Measurements from ENCODE around the gene CFAP70. TPM values are rescaled to one million over a fixed set of nuclear protein-coding genes. Genes with fewer than 3 reads are reported as not detected.

The CFAP70 gene
- polyA plus RNA-seq, 1 donor from 2014 or later, result 5.8 TPM

GRCh38 chr10:73206385-73206784, 152.3 kb downstream of the CFAP70 start:
- Histone ChIP-seq H3K36me3 (ENCODE audit: insufficient read depth, low read length) (no peaks in the 10 kb centered on the region), H3K27ac (ENCODE audit: low read length) (no peak overlapping the region), H3K4me3 (ENCODE audit: low read length) (no peak overlapping the region), H3K4me2 (ENCODE audit: low read length) (no peak overlapping the region), H3K9me3 (ENCODE audit: low read length) (no peaks in the 10 kb centered on the region), H3K27me3 (ENCODE audit: insufficient read depth, low read depth, low read length) (no peaks in the 10 kb centered on the region), H3K79me2 (replicated peaks; ENCODE audit: insufficient read depth, low read length) (no peaks in the 10 kb centered on the region), H3K9me2 (ENCODE audit: insufficient read depth, low read length) (no peaks in the 10 kb centered on the region), H2AFZ (ENCODE audit: low read depth, low read length) (no peak overlapping the region), H3F3A (ENCODE audit: insufficient read depth, low read length, poor library complexity, severe bottlenecking) (no peaks in the 10 kb centered on the region), H3K9ac (ENCODE audit: low read length) (no peak overlapping the region), H4K20me1 (ENCODE audit: insufficient read depth) (no peaks in the 10 kb centered on the region)
- TF ChIP-seq SMC3 (conservative IDR thresholded peaks at IDR 0.05; ENCODE audit: poor library complexity), result no peak

- H3F3A ChIP-seq (ENCODE audit: insufficient read depth, low read length, poor library complexity, severe bottlenecking), result no peaks in the 10 kb centered on the region
- H3K4me3 ChIP-seq (ENCODE audit: low read length), result no peak overlapping the region
- H2AFZ ChIP-seq (ENCODE audit: low read depth, low read length), result no peak overlapping the region
- H3K36me3 ChIP-seq (ENCODE audit: insufficient read depth, low read length), result no peaks in the 10 kb centered on the region
- no peak overlapping the region for H3K9ac ChIP-seq (ENCODE audit: low read length)
- no peaks in the 10 kb centered on the region for H3K9me2 ChIP-seq (ENCODE audit: insufficient read depth, low read length)
- H3K9me3 ChIP-seq (ENCODE audit: low read length), result no peaks in the 10 kb centered on the region
- no peak overlapping the region for H3K27ac ChIP-seq (ENCODE audit: low read length)
- H3K79me2 ChIP-seq (replicated peaks; ENCODE audit: insufficient read depth, low read length), result no peaks in the 10 kb centered on the region
- TF ChIP-seq RAD21 (conservative IDR thresholded peaks at IDR 0.05) (no peak), REST (IDR thresholded peaks at IDR 0.05; ENCODE audit: borderline replicate concordance) (no peak), EZH2 (IDR thresholded peaks at IDR 0.05; ENCODE audit: borderline replicate concordance, insufficient read depth, low read length, poor library complexity, severe bottlenecking) (no peak), MXI1 (conservative IDR thresholded peaks at IDR 0.05; ENCODE audit: poor library complexity, severe bottlenecking) (no peak), EP300 (conservative IDR thresholded peaks at IDR 0.05; ENCODE audit: poor library complexity, severe bottlenecking) (no peak), TAF1 (IDR thresholded peaks at IDR 0.05; ENCODE audit: low read depth) (no peak)
- no peak overlapping the region for H3K4me2 ChIP-seq (ENCODE audit: low read length)
- no peaks in the 10 kb centered on the region for H4K20me1 ChIP-seq (ENCODE audit: insufficient read depth)
- H3K27me3 ChIP-seq (ENCODE audit: insufficient read depth, low read depth, low read length), result no peaks in the 10 kb centered on the region
Observed at GRCh38 chr10:73205890-73206289, 152.8 kb downstream of the CFAP70 start.

- Histone ChIP-seq H3K27me3 (ENCODE audit: insufficient read depth, low read depth, low read length) (no peaks in the 10 kb centered on the region), H3K9me3 (ENCODE audit: low read length) (no peaks in the 10 kb centered on the region), H3K36me3 (ENCODE audit: insufficient read depth, low read length) (no peaks in the 10 kb centered on the region), H4K20me1 (ENCODE audit: insufficient read depth) (no peaks in the 10 kb centered on the region), H3K4me2 (ENCODE audit: low read length) (no peak overlapping the region), H3F3A (ENCODE audit: insufficient read depth, low read length, poor library complexity, severe bottlenecking) (no peaks in the 10 kb centered on the region), H2AFZ (ENCODE audit: low read depth, low read length) (no peak overlapping the region), H3K27ac (ENCODE audit: low read length) (no peak overlapping the region), H3K9ac (ENCODE audit: low read length) (no peak overlapping the region), H3K4me3 (ENCODE audit: low read length) (no peak overlapping the region), H3K9me2 (ENCODE audit: insufficient read depth, low read length) (no peaks in the 10 kb centered on the region), H3K79me2 (replicated peaks; ENCODE audit: insufficient read depth, low read length) (no peaks in the 10 kb centered on the region)
- TF ChIP-seq EZH2 (IDR thresholded peaks at IDR 0.05; ENCODE audit: borderline replicate concordance, insufficient read depth, low read length, poor library complexity, severe bottlenecking), result no peak
- no peak for TF ChIP-seq SMC3 (conservative IDR thresholded peaks at IDR 0.05; ENCODE audit: poor library complexity)
- TF ChIP-seq EP300 (conservative IDR thresholded peaks at IDR 0.05; ENCODE audit: poor library complexity, severe bottlenecking), result no peak
- no peak for TF ChIP-seq MXI1 (conservative IDR thresholded peaks at IDR 0.05; ENCODE audit: poor library complexity, severe bottlenecking)
Observed at GRCh38 chr10:73205081-73205480, 153.6 kb downstream of the CFAP70 start.

Small RNA genes lying within 50 kb of the gene (small RNA-seq; reads per million reads assigned to genes)
- 0 to 1.2 (median 0) reads per million in 3 experiments for gene RF00019
- 0 reads per million in 3 experiments for gene RNU6-833P

Other genes with a start within 250 kb of the CFAP70 start
- 1.8 and 3.2 TPM in 2 replicates for gene NUDT13, start 248.4 kb downstream of the CFAP70 start, polyA plus RNA-seq
- gene ECD, start 190.9 kb downstream of the CFAP70 start, polyA plus RNA-seq, result 30.0 and 33.2 TPM in 2 replicates
- gene FAM149B1, start 190.7 kb downstream of the CFAP70 start, polyA plus RNA-seq, result 44.4 and 53.5 TPM in 2 replicates
- 79.5 and 88.0 TPM in 2 replicates for gene DNAJC9, start 111.6 kb downstream of the CFAP70 start, polyA plus RNA-seq
- 74.6 and 80.6 TPM in 2 replicates for gene MRPS16, start 106.2 kb downstream of the CFAP70 start, polyA plus RNA-seq
- gene ANXA7, start 55.2 kb upstream of the CFAP70 start, polyA plus RNA-seq, result 23.9 and 26.2 TPM in 2 replicates
- gene MSS51, start 74.7 kb upstream of the CFAP70 start, polyA plus RNA-seq, result 4.7 and 8.3 TPM in 2 replicates
- gene PPP3CB, start 137.2 kb upstream of the CFAP70 start, polyA plus RNA-seq, result 101 and 102 TPM in 2 replicates
- 12.7 and 18.4 TPM in 2 replicates for gene USP54, start 232.5 kb upstream of the CFAP70 start, polyA plus RNA-seq

All from neural cell (in vitro differentiated cells).